Activated CD4-positive, alpha-beta T cell treated with anti-CD3 and anti-CD28 coated beads, Interleukin-2, amount 50 U/mL, for 24 hours (primary cell): ENCODE results near the gene ZNF277.

Source experiments
- DNase-seq, 2 donors: peaks; one replicate each; pipeline ENCODE4 v3.0.0-alpha.2; 2020; ENCODE audit warnings: low read depth in 1 of 2, low spot score in 1 of 2

ZNF277 gene

GRCh38 chr7:112338786-112339185 lies 132.3 kb downstream of the ZNF277 start:
- DNase-seq, result no peak

- no peak for DNase-seq
These were observed 135.0 kb downstream of the ZNF277 start for GRCh38 chr7:112341464-112341863.

GRCh38 chr7:112346381-112347060 lies 140.0 kb downstream of the ZNF277 start:
- DNase-seq, result no peak

- DNase-seq, result no peak
These were observed 140.6 kb downstream of the ZNF277 start for GRCh38 chr7:112347088-112347487.

DNA sequence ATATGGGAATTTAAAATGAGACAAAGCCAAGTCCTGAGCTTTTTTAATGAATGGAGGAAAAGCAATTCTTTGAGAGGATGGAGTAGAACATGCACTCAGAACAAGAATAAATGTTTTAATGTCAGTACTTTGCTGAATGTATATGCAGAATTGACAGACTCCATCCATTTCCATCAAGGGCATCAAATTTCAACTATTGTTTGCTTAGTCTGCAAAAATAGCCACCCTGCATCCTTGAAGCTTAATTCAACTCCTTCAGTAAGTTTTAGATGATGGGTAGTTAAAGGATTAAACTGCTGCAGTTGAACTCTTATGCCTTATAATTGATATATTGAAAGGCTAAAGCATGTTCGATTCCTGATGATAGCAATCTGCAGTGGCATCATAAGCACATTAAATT lies 144.1 kb downstream of the ZNF277 start:
- DNase-seq, result no peak

- DNase-seq, result no peak
These were observed 150.1 kb downstream of the ZNF277 start for GRCh38 chr7:112356596-112356995.

DNA sequence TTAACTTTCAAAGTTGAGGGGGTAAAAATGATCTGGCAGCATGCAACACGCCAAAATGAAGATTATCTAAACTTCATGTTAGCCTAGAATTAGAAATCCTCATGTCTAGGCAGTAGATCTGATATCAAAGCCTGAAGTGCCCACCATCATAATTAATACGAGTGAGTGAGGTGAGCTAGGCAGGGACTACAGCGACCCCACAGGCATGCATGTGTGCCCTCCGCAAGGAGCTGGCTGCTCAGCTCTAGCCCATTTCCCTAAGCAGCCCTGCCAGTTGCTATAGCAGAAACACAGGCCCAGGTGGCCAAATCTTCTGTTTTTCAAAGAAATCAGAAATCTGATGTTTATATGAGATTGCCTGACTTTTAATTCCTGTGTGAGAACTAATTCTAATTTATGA lies 150.6 kb downstream of the ZNF277 start:
- no peak for DNase-seq

DNA sequence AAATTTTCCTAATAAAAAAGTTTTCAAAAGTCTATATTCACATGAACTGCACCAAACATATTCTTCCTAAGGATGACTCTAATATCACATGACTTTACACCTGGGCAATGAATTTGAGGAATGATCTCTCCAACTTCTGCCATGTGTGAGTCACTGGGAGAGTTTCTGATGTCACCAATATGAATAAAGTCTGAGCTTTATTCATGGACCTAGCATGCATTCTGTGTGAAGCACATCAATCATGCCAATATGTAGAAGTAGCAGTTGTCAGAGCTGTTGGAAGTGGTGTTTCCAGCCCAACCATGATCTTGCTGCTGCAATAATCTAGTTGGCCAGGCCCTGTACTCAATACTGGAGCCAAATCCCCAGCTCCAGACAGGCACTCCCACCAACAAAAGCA lies 152.0 kb downstream of the ZNF277 start:
- no peak for DNase-seq

DNA sequence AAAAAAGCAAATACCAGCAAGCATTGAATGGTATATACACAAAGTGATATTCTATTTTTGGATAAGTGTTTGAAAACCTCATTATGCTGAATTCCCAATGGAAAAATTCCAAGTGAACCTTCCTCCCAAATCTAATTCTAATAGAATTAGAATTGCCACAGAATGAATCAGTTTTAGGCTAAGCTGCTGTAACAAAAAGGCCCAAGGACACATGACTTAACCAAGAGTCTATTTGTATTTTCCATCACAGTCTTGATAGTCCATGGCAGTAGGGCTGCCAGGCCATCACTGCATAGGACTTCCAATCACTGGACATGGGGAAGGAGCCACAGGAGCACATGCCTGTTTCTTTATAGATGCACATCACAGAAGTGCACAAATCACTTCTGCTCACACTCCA lies 152.6 kb downstream of the ZNF277 start:
- DNase-seq, result no peak

GRCh38 chr7:112360681-112361080 lies 154.2 kb downstream of the ZNF277 start:
- DNase-seq, result no peak

DNA sequence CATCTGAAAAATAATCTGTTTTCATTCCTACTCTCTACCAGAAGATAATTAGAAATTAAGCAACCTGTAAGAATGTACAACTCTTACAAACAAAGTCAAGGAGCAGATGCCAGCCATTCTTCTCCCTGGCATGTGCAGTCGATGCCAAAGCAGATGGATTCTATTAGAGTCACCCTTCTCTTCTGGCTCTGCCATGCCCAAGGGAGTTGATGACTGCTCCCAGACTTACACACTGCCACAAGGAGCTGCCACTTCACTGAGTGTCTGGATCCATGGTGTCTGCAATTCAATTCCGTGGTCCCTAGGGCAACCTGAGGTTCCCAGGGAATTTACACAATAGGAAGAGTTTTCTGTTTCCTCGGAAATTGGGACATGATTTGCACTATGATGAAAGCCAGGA lies 154.7 kb downstream of the ZNF277 start:
- DNase-seq, result no peak

- DNase-seq, result no peak
These were observed 155.7 kb downstream of the ZNF277 start for GRCh38 chr7:112362053-112362650.

GRCh38 chr7:112362731-112363131 lies 156.2 kb downstream of the ZNF277 start:
- DNase-seq, result no peak

DNA sequence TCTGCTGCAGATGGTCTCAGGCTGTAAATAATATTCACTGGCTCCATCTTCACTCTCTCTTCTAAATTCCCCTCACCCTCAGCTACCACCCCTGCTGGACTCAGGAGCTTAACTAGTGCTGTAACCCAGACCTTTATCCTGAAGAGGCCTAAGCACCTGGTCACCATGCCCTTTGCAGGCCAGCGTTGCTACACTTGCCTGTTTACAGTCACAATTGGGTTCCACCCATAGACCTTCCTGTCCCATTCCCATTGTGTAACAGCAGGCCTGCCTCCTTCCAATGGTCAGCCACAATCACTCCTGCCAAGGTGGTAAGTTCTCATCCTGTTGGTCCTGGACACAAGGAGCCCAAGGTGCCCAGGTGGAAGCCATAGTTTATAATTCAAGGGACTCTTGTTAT lies 157.9 kb downstream of the ZNF277 start:
- DNase-seq, result no peak

DNA sequence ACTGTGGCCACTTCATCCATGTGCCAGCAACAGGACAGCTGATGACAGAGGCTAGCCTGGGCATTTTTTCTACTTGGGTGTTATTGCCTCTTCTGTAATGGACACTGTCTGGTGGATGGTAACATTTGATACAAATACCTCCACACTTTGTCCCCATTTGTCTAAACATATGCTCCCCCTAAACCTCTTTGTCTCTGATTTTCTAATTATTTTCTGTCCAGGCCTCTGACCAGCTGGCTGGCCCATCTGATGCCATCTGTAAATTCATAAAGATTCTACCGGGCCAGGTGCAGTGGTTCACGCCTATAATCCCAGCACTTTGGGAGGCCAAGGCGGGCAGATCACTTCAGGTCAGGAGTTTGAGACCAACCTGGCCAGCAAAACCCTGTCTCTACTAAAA lies 159.1 kb downstream of the ZNF277 start:
- DNase-seq, result no peak

GRCh38 chr7:112366886-112367285 lies 160.4 kb downstream of the ZNF277 start:
- DNase-seq, result no peak

GRCh38 chr7:112370436-112370835 lies 163.9 kb downstream of the ZNF277 start:
- no peak for DNase-seq

DNA sequence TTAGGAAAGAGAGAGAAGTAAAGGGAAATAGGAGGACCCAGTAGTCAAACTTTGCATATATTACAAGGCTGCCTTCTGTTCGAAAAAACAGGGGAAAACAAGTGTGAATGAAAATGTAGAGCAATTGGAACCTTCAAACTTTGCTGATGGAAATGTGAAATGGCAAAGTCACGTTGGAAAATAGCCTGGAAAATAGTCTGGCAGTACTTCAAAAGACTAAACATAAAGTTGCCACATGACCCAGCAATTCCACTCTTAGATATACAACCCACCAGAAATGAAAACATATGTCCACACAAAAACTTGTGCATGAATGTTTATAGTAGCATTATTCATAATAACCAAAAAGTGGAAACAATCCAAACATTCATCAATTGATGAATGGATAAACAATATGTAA lies 165.2 kb downstream of the ZNF277 start:
- no peak for DNase-seq

DNA sequence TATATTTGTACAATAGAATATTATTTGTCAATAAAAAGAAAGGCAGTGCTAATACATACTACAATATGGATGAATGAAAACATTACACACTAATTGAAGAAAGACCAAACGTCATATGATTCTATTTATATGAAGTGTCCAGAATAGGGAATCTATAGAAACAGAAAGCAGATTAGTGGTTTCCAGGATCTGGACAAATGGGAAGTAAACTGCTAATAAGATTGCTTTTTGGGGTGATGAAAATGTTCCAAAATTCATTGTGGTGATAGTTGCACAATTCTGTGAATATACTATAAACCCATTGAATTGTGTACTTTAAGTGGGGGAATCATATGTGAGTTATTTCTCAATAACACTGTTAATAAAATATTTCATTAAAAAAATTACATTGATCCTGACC lies 165.6 kb downstream of the ZNF277 start:
- no peak for DNase-seq

DNA sequence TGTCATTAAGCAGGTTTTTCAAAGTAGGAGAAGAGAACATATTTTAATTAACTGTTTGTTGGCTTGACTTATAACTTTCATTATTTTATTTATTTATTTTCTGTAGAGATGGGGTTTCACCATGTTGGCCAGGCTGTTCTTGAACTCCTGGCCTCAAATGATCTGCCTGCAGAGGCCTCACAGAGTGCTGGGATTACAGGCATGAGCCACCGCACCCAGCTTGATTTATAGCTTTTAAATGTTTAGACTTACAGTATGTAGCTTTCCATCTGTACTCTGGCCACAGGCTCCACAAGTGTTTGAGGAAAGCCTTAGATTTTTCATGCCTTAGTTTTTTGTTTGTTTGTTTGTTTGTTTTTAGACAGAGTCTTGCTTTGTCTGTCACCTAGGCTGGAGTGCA lies 171.1 kb downstream of the ZNF277 start:
- DNase-seq, result no peak

DNA sequence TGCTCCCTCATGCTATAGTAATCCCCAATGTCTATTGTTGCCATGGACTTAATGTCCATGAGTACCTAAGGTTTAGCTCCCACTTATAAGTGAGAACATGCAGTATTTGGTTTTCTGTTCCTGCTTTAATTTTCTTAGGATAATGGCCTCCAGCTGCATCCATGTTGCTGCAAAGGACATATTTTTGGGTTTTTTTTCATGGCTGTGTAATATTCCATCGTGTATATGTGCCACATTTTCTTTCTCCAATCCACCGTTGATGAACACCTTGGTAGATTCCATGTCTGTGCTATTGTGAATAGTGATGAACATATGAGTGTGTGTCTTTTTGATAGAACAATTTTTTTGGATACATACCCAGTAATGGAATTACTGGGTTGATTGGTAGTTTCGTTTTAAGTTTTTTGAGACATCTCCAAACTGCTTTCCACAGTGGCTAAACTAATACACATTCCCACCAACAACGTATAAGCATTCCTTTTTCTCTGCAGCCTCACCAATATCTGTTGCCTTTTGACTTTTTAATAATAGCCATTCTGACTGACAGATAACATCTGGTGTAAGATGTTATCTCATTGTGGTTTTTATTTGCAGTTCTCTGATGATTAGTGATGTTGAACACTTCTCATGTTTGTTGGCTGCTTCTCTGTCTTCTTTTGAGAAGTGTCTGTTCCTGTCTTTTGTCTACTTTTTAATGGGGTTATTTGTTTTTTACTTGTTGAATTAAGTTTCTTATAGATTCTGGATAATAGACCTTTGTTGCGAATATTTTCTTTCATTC lies 175.0 kb downstream of the ZNF277 start:
- DNase-seq, result no peak

GRCh38 chr7:112383671-112384417 lies 177.3 kb downstream of the ZNF277 start:
- no peak for DNase-seq
